Central memory CD8-positive, alpha-beta T cell (primary cell): Measurements from ENCODE around the gene MYO1F.
"Not testable (repeated sequence)": the region's sequence is repeated elsewhere in the genome, so short reads cannot be mapped to it uniquely, and the experiment has no call there.

Experiments used
- ATAC-seq: fragments of 150-1000 bp; cut with Tn5 transposase; replicated peaks from 2 replicates; pipeline ENCODE4 v1.10.0; 2022; ENCODE audit warnings: mild to moderate bottlenecking, moderate FRiP score, moderate number of reproducible peaks; ENCODE audit not compliant: poor library complexity, severe bottlenecking; ENCODE audit errors: extremely low read depth
- DNase-seq, 2 donors: peaks; one replicate each; pipeline ENCODE4 v3.0.0; 2021; ENCODE audit warnings: low spot score in 2 of 2
- H3K27ac Mint-ChIP-seq: one replicate; pipeline ENCODE4 v1.8.0; 2022; ENCODE audit warnings: low read depth, mild to moderate bottlenecking, moderate library complexity, mixed read lengths
- H3K27me3 Mint-ChIP-seq: one replicate; pipeline ENCODE4 v1.8.0; 2022; ENCODE audit warnings: mixed read lengths
- H3K36me3 Mint-ChIP-seq: one replicate; pipeline ENCODE4 v1.8.0; 2022; ENCODE audit warnings: mild to moderate bottlenecking, moderate library complexity, mixed read lengths; ENCODE audit not compliant: insufficient read depth
- H3K4me1 Mint-ChIP-seq: one replicate; pipeline ENCODE4 v1.8.0; 2022; ENCODE audit warnings: mixed read lengths
- H3K4me3 Mint-ChIP-seq: one replicate; pipeline ENCODE4 v1.8.0; 2022; ENCODE audit warnings: mild to moderate bottlenecking, moderate library complexity, mixed read lengths
- H3K9me3 Mint-ChIP-seq: one replicate; pipeline ENCODE4 v1.8.0; 2022; ENCODE audit warnings: mixed read lengths

Gene MYO1F

GRCh38 chr19:8593931-8594330 lies 16.7 kb upstream of the MYO1F start:
- ATAC-seq (no peak), DNase-seq (no peak)
- Mint-ChIP-seq H3K27me3 (no peaks in the 10 kb centered on the region), H3K9me3 (no peaks in the 10 kb centered on the region), H3K27ac (no peak overlapping the region), H3K4me1 (peaks cover 19% of the 10 kb centered on the region), H3K36me3 (peaks cover 4% of the 10 kb centered on the region), H3K4me3 (peak overlapping the region; percentile 8)

GRCh38 chr19:8592231-8593009 lies 15.2 kb upstream of the MYO1F start:
- Mint-ChIP-seq H3K27me3 (no peaks in the 10 kb centered on the region), H3K9me3 (no peaks in the 10 kb centered on the region), H3K4me3 (peak overlapping the region; percentile 69), H3K27ac (peak overlapping the region; percentile 71), H3K4me1 (peaks cover 19% of the 10 kb centered on the region), H3K36me3 (peaks cover 4% of the 10 kb centered on the region)
- peak; percentile 88 to 91 for DNase-seq
- ATAC-seq: peak; percentile 80

GRCh38 chr19:8589177-8589714 lies 12.0 kb upstream of the MYO1F start:
- Mint-ChIP-seq H3K4me3 (no peak overlapping the region), H3K27me3 (no peaks in the 10 kb centered on the region), H3K27ac (no peak overlapping the region), H3K4me1 (peaks cover 14% of the 10 kb centered on the region), H3K36me3 (peaks cover 4% of the 10 kb centered on the region), H3K9me3 (no peaks in the 10 kb centered on the region)
- ATAC-seq: no peak
- DNase-seq: no peak

GRCh38 chr19:8585894-8586750 lies 8.9 kb upstream of the MYO1F start:
- DNase-seq: peak; percentile 42 to 62
- H3K4me3 Mint-ChIP-seq: no peak overlapping the region
- H3K27ac Mint-ChIP-seq: no peak overlapping the region
- H3K27me3 Mint-ChIP-seq: no peaks in the 10 kb centered on the region
- ATAC-seq: no peak
- H3K4me1 Mint-ChIP-seq: peaks cover 5% of the 10 kb centered on the region
- H3K9me3 Mint-ChIP-seq: no peaks in the 10 kb centered on the region
- H3K36me3 Mint-ChIP-seq: peaks cover 2% of the 10 kb centered on the region

- DNase-seq (no peak), ATAC-seq (no peak)
- no peaks in the 10 kb centered on the region for H3K27me3 Mint-ChIP-seq
- no peaks in the 10 kb centered on the region for H3K9me3 Mint-ChIP-seq
- no peak overlapping the region for H3K4me3 Mint-ChIP-seq
- peaks cover 4% of the 10 kb centered on the region for H3K36me3 Mint-ChIP-seq
- H3K4me1 Mint-ChIP-seq: peaks cover 7% of the 10 kb centered on the region
- H3K27ac Mint-ChIP-seq: no peak overlapping the region
Measured at GRCh38 chr19:8584965-8585893, 8.0 kb upstream of the MYO1F start.

GRCh38 chr19:8580710-8581281 lies 3.6 kb upstream of the MYO1F start:
- ATAC-seq (peak; percentile 35), DNase-seq (peak; percentile 78 to 85)
- peaks cover 14% of the 10 kb centered on the region for H3K36me3 Mint-ChIP-seq
- no peaks in the 10 kb centered on the region for H3K27me3 Mint-ChIP-seq
- no peak overlapping the region for H3K27ac Mint-ChIP-seq
- H3K9me3 Mint-ChIP-seq: no peaks in the 10 kb centered on the region
- H3K4me3 Mint-ChIP-seq: peak overlapping the region; percentile 44
- H3K4me1 Mint-ChIP-seq: peaks cover 34% of the 10 kb centered on the region

- H3K4me3 Mint-ChIP-seq: peak overlapping the region; percentile 81
- no peaks in the 10 kb centered on the region for H3K27me3 Mint-ChIP-seq
- H3K36me3 Mint-ChIP-seq: peaks cover 31% of the 10 kb centered on the region
- H3K4me1 Mint-ChIP-seq: peaks cover 55% of the 10 kb centered on the region
- ATAC-seq (no peak), DNase-seq (peak; percentile 74 to 83)
- peak overlapping the region; percentile 79 for H3K27ac Mint-ChIP-seq
- no peaks in the 10 kb centered on the region for H3K9me3 Mint-ChIP-seq
Measured at GRCh38 chr19:8578642-8579265, 1.5 kb upstream of the MYO1F start.

GRCh38 chr19:8577741-8578140 lies 499 bp upstream of the MYO1F start:
- Mint-ChIP-seq H3K27me3 (no peaks in the 10 kb centered on the region), H3K27ac (no peak overlapping the region), H3K9me3 (no peaks in the 10 kb centered on the region), H3K36me3 (peaks cover 33% of the 10 kb centered on the region), H3K4me3 (peak overlapping the region; percentile 81), H3K4me1 (peaks cover 63% of the 10 kb centered on the region)
- DNase-seq: no peak
- no peak for ATAC-seq

- Mint-ChIP-seq H3K4me1 (peaks cover 72% of the 10 kb centered on the region), H3K9me3 (no peaks in the 10 kb centered on the region), H3K27me3 (no peaks in the 10 kb centered on the region), H3K36me3 (peaks cover 33% of the 10 kb centered on the region), H3K4me3 (peak overlapping the region; percentile 81), H3K27ac (peak overlapping the region; percentile 76)
- DNase-seq (no peak), ATAC-seq (peak; percentile 21)
Measured at GRCh38 chr19:8576273-8576993, 809 bp downstream of the MYO1F start.

GRCh38 chr19:8575467-8575997 lies 1.7 kb downstream of the MYO1F start:
- no peaks in the 10 kb centered on the region for H3K27me3 Mint-ChIP-seq
- peaks cover 37% of the 10 kb centered on the region for H3K36me3 Mint-ChIP-seq
- peaks cover 74% of the 10 kb centered on the region for H3K4me1 Mint-ChIP-seq
- DNase-seq: peak; percentile 33 to 47
- H3K9me3 Mint-ChIP-seq: no peaks in the 10 kb centered on the region
- peak overlapping the region; percentile 76 for H3K27ac Mint-ChIP-seq
- peak overlapping the region; percentile 81 for H3K4me3 Mint-ChIP-seq
- peak; percentile 47 for ATAC-seq

- not testable (repeated sequence) for H3K9me3 Mint-ChIP-seq, H3K27me3 Mint-ChIP-seq, DNase-seq, ATAC-seq
- H3K27ac Mint-ChIP-seq: peak overlapping the region; percentile 76
- H3K36me3 Mint-ChIP-seq: peaks cover 37% of the 10 kb centered on the region
- H3K4me1 Mint-ChIP-seq: peaks cover 76% of the 10 kb centered on the region
- peak overlapping the region; percentile 81 for H3K4me3 Mint-ChIP-seq
Measured at GRCh38 chr19:8574619-8574922, 2.7 kb downstream of the MYO1F start.
